Trophoblast cell (in vitro differentiated cells and primary cell): ENCODE measurements around the gene FOXM1.

Source experiments
- DNase-seq, 2 donors: peaks; one replicate each; pipeline ENCODE4 v3.0.0-alpha.2; 2016
- H2AFZ ChIP-seq: 2 replicates; pipeline ENCODE4 v1.6.1; 2013; ENCODE audit warnings: low read length, moderate library complexity, mild to moderate bottlenecking; ENCODE audit not compliant: insufficient read depth, poor library complexity
- H2AK5ac ChIP-seq: 2 replicates; pipeline ENCODE4 v1.6.1; 2013; ENCODE audit warnings: mild to moderate bottlenecking, low read length
- H2BK120ac ChIP-seq: 2 replicates; pipeline ENCODE4 v1.6.1; 2013; ENCODE audit warnings: low read length, mild to moderate bottlenecking, moderate library complexity; ENCODE audit not compliant: insufficient read depth, poor library complexity
- H2BK12ac ChIP-seq: 2 replicates; pipeline ENCODE4 v1.6.1; 2013; ENCODE audit warnings: mild to moderate bottlenecking, low read length, moderate library complexity
- H2BK5ac ChIP-seq: 2 replicates; pipeline ENCODE4 v1.6.1; 2013; ENCODE audit warnings: low read length, low read depth, moderate library complexity, mild to moderate bottlenecking; ENCODE audit not compliant: poor library complexity
- H3K14ac ChIP-seq: 2 replicates; pipeline ENCODE4 v1.6.1; 2013; ENCODE audit warnings: mild to moderate bottlenecking, low read length
- H3K18ac ChIP-seq: 2 replicates; pipeline ENCODE4 v1.6.1; 2013; ENCODE audit warnings: mild to moderate bottlenecking, low read length
- H3K23ac ChIP-seq: 2 replicates; pipeline ENCODE4 v1.6.1; 2013; ENCODE audit warnings: low read length
- H3K27ac ChIP-seq: 2 replicates; pipeline ENCODE4 v1.5.1; 2013; ENCODE audit warnings: low read depth, mild to moderate bottlenecking, inconsistent platforms, low read length, moderate library complexity
- H3K27me3 ChIP-seq: 2 replicates; pipeline ENCODE4 v1.6.1; 2013; ENCODE audit warnings: inconsistent platforms, mild to moderate bottlenecking, low read length, moderate library complexity; ENCODE audit not compliant: insufficient read depth
- H3K36me3 ChIP-seq, 2 experiments: 1 replicate in 1 of 2; 2 replicates in 1 of 2; pipeline ENCODE4 v1.6.1; 2013; ENCODE audit warnings: low read length in 2 of 2, mild to moderate bottlenecking in 2 of 2, moderate library complexity in 1 of 2; ENCODE audit not compliant: insufficient read depth in 2 of 2, control insufficient read depth in 1 of 2
- H3K4ac ChIP-seq: 2 replicates; pipeline ENCODE4 v1.6.1; 2013; ENCODE audit warnings: low read depth, mild to moderate bottlenecking, low read length, moderate library complexity
- H3K4me1 ChIP-seq, 2 experiments: 1 replicate in 1 of 2; 2 replicates in 1 of 2; pipeline ENCODE4 v1.6.1; 2013; ENCODE audit warnings: low read length in 2 of 2, mild to moderate bottlenecking in 2 of 2, moderate library complexity in 1 of 2; ENCODE audit not compliant: insufficient read depth in 2 of 2, control insufficient read depth in 1 of 2
- H3K4me2 ChIP-seq: 2 replicates; pipeline ENCODE4 v1.6.1; 2013; ENCODE audit warnings: inconsistent platforms, mild to moderate bottlenecking, low read length, moderate library complexity
- H3K4me3 ChIP-seq: 2 replicates; pipeline ENCODE4 v1.5.1; 2013; ENCODE audit warnings: mild to moderate bottlenecking, low read depth, low read length, inconsistent platforms
- H3K79me1 ChIP-seq: one replicate; pipeline ENCODE4 v1.6.1; 2013; ENCODE audit warnings: low read length
- H3K79me2 ChIP-seq: 2 replicates; pipeline ENCODE4 v1.6.1; 2013; ENCODE audit warnings: low read length, mild to moderate bottlenecking; ENCODE audit not compliant: control insufficient read depth, insufficient read depth, poor library complexity
- H3K9ac ChIP-seq: 2 replicates; pipeline ENCODE4 v1.6.1; 2013; ENCODE audit warnings: mild to moderate bottlenecking, low read length
- H3K9me3 ChIP-seq: 2 replicates; pipeline ENCODE4 v1.6.1; 2013; ENCODE audit warnings: low read depth, mild to moderate bottlenecking, control low read depth, inconsistent platforms, low read length; ENCODE audit not compliant: insufficient read depth
- H4K12ac ChIP-seq: 2 replicates; pipeline ENCODE4 v1.6.1; 2013; ENCODE audit warnings: low read depth, mild to moderate bottlenecking, low read length, moderate library complexity
- H4K8ac ChIP-seq: 2 replicates; pipeline ENCODE4 v1.6.1; 2013; ENCODE audit warnings: low read depth, mild to moderate bottlenecking, low read length, moderate library complexity
- H4K91ac ChIP-seq: one replicate; pipeline ENCODE4 v1.6.1; 2013; ENCODE audit warnings: low read depth, mild to moderate bottlenecking, low read length, moderate library complexity
- WGBS: extraction: QIAGEN DNeasy Blood & Tissue Kit; methylation state at CpG from one replicate; pipeline ENCODE4 v1.1.7; 2013; ENCODE audit warnings: missing lambda C conversion rate; ENCODE audit not compliant: insufficient read length, insufficient coverage; ENCODE audit errors: extremely low coverage; 5-methylcytosine and 5-hydroxymethylcytosine counted together

FOXM1 gene

GRCh38 chr12:2841056-2841650, 35.8 kb downstream of the FOXM1 start:
- no peak overlapping the region for H2BK120ac ChIP-seq
- H2AFZ ChIP-seq = no peak overlapping the region
- H3K9me3 ChIP-seq = no peaks in the 10 kb centered on the region
- no peak overlapping the region for H3K27ac ChIP-seq
- H3K79me2 ChIP-seq = no peaks in the 10 kb centered on the region
- H4K8ac ChIP-seq = no peak overlapping the region
- no peak overlapping the region for H3K4me3 ChIP-seq
- no peaks in the 10 kb centered on the region for H3K79me1 ChIP-seq
- H3K27me3 ChIP-seq = no peaks in the 10 kb centered on the region
- peaks cover 7 to 13% of the 10 kb centered on the region in 2 experiments for H3K4me1 ChIP-seq
- no peak overlapping the region for H2BK12ac ChIP-seq
- H3K18ac ChIP-seq = no peak overlapping the region
- peaks cover 0 to 4% of the 10 kb centered on the region in 2 experiments for H3K36me3 ChIP-seq
- no peak overlapping the region for H4K12ac ChIP-seq
- H2AK5ac ChIP-seq = no peak overlapping the region
- WGBS = no CpG with 5 or more reads among the region's 9 CpGs
- H3K4me2 ChIP-seq = no peak overlapping the region
- H3K23ac ChIP-seq = no peak overlapping the region
- H4K91ac ChIP-seq = no peak overlapping the region
- H2BK5ac ChIP-seq = no peak overlapping the region
- no peak for DNase-seq
- no peak overlapping the region for H3K14ac ChIP-seq
- no peak overlapping the region for H3K4ac ChIP-seq
- no peak overlapping the region for H3K9ac ChIP-seq

- no peak overlapping the region for H3K23ac ChIP-seq
- H3K14ac ChIP-seq = no peak overlapping the region
- H2AFZ ChIP-seq = no peak overlapping the region
- no peak overlapping the region for H2AK5ac ChIP-seq
- no peak overlapping the region for H2BK120ac ChIP-seq
- no peak overlapping the region for H4K12ac ChIP-seq
- H3K79me1 ChIP-seq = no peaks in the 10 kb centered on the region
- H3K27ac ChIP-seq = no peak overlapping the region
- no peak overlapping the region for H4K91ac ChIP-seq
- no peak for DNase-seq
- no peak overlapping the region for H2BK12ac ChIP-seq
- H3K27me3 ChIP-seq = no peaks in the 10 kb centered on the region
- no peak overlapping the region for H3K4me2 ChIP-seq
- H3K4me3 ChIP-seq = no peak overlapping the region
- no peak overlapping the region for H2BK5ac ChIP-seq
- H3K18ac ChIP-seq = no peak overlapping the region
- H3K4me1 ChIP-seq = no peaks in the 10 kb centered on the region
- no peak overlapping the region for H3K9ac ChIP-seq
- H3K4ac ChIP-seq = no peak overlapping the region
- no CpG with 5 or more reads among the region's 8 CpGs for WGBS
- H3K36me3 ChIP-seq = peaks cover 2% of the 10 kb centered on the region in 2 experiments
- no peaks in the 10 kb centered on the region for H3K9me3 ChIP-seq
- H4K8ac ChIP-seq = no peak overlapping the region
- no peaks in the 10 kb centered on the region for H3K79me2 ChIP-seq
These were observed 40.4 kb downstream of the FOXM1 start for GRCh38 chr12:2836574-2836973.

GRCh38 chr12:2835691-2836403, 41.1 kb downstream of the FOXM1 start:
- Histone ChIP-seq H3K4me2 (no peak overlapping the region), H3K4ac (no peak overlapping the region), H3K27me3 (no peaks in the 10 kb centered on the region), H4K8ac (no peak overlapping the region), H3K23ac (no peak overlapping the region), H2AK5ac (no peak overlapping the region), H3K14ac (no peak overlapping the region), H3K18ac (no peak overlapping the region), H3K4me1 (no peaks in the 10 kb centered on the region), H4K91ac (no peak overlapping the region), H3K79me1 (no peaks in the 10 kb centered on the region), H3K79me2 (no peaks in the 10 kb centered on the region), H3K36me3 (peaks cover 2% of the 10 kb centered on the region in 2 experiments), H2BK12ac (no peak overlapping the region), H4K12ac (no peak overlapping the region), H3K27ac (no peak overlapping the region), H3K4me3 (no peak overlapping the region), H2AFZ (no peak overlapping the region), H2BK120ac (no peak overlapping the region), H2BK5ac (no peak overlapping the region), H3K9ac (no peak overlapping the region), H3K9me3 (no peaks in the 10 kb centered on the region)
- no peak for DNase-seq
- WGBS = no CpG with 5 or more reads among the region's 4 CpGs

GRCh38 chr12:2834581-2835491, 42.1 kb downstream of the FOXM1 start, which contains the start of gene NRIP2:
Gene NRIP2 (minus strand): TSS chr12:2835035. CDS start chr12:2834983, 52 bp downstream.
- no peak within 1 kb of the TSS for H2AFZ ChIP-seq

More at GRCh38 chr12:2834581-2835491, 42.1 kb downstream of the FOXM1 start, which contains the start of gene NRIP2:
- Histone ChIP-seq H3K9me3 (no peaks in the 10 kb centered on the region), H3K4ac (no peak within 1 kb of the TSS), H3K4me1 (no peaks in the 10 kb centered on the region), H2AK5ac (no peak within 1 kb of the TSS), H3K23ac (no peak within 1 kb of the TSS), H3K9ac (no peak within 1 kb of the TSS), H3K79me2 (no peaks in the 10 kb centered on the region), H3K36me3 (peaks cover 2 to 6% of the 10 kb centered on the region in 2 experiments), H2BK12ac (no peak within 1 kb of the TSS), H4K12ac (no peak within 1 kb of the TSS), H3K27ac (no peak within 1 kb of the TSS), H2BK120ac (no peak within 1 kb of the TSS), H3K4me2 (no peak within 1 kb of the TSS), H4K91ac (no peak within 1 kb of the TSS), H3K27me3 (no peaks in the 10 kb centered on the region), H3K4me3 (no peak within 1 kb of the TSS), H3K79me1 (no peaks in the 10 kb centered on the region), H3K14ac (no peak within 1 kb of the TSS), H3K18ac (no peak within 1 kb of the TSS), H4K8ac (no peak within 1 kb of the TSS), H2BK5ac (no peak within 1 kb of the TSS)
- no CpG with 5 or more reads among the region's 32 CpGs for WGBS
- DNase-seq = no peak
